NCI-H748 (cell line): ENCODE results near the gene LIN37.

Source experiments
- DNase-seq: peaks from one replicate; lab custom pipeline; 2025; ENCODE audit not compliant: unreplicated experiment; lab: John Stamatoyannopoulos, UW

Gene LIN37, protein sequence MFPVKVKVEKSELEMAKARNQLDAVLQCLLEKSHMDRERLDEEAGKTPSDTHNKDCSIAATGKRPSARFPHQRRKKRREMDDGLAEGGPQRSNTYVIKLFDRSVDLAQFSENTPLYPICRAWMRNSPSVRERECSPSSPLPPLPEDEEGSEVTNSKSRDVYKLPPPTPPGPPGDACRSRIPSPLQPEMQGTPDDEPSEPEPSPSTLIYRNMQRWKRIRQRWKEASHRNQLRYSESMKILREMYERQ

DNA sequence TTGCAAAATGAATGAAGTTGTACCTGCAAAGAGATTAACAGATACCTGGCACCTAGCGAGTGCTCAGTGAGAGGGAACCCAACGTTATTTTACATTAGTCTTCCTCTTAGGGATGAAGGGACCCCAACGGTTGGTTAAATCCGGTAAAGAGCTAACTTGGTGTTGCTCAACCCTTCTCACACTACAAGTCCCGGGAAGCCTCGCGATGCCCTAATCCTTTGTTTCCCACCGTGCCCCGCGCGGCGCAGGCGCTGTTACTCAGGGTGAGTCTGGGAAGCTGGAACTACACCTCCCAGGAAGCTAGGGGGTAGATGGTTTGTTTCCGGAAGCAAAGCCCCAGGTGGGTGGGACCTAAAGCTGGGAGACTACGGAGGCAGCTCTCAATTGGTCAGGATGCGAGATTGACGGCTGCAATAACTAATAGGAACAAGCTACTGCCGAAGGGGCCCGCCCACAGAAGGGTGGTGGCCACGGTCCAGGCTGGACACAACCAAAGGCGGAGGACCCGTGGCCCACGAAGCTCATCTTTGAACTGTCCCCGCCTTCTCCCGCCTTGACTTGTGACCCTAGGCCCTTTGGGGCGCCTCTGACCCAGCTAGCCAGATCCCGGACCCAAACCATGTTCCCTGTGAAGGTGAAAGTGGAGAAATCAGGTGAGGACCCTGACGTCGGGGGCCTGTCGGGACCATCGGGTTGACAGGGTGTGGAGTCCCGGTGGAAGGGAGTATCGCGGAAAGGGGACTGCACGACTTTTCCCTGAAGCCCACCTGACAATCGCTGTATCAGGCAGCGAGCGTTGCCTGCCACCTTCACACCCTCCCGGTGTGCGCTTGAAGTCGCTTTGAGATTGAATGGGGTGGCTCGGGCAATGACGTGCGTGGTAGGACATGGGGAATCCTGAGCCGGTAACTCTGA lies at the start of gene LIN37:
TSS of gene LIN37 (plus strand) at position 471 of the 915 bp plus-strand sequence. CDS start at position 620, 149 bp downstream.
- peak; percentile 100 for DNase-seq

DNA sequence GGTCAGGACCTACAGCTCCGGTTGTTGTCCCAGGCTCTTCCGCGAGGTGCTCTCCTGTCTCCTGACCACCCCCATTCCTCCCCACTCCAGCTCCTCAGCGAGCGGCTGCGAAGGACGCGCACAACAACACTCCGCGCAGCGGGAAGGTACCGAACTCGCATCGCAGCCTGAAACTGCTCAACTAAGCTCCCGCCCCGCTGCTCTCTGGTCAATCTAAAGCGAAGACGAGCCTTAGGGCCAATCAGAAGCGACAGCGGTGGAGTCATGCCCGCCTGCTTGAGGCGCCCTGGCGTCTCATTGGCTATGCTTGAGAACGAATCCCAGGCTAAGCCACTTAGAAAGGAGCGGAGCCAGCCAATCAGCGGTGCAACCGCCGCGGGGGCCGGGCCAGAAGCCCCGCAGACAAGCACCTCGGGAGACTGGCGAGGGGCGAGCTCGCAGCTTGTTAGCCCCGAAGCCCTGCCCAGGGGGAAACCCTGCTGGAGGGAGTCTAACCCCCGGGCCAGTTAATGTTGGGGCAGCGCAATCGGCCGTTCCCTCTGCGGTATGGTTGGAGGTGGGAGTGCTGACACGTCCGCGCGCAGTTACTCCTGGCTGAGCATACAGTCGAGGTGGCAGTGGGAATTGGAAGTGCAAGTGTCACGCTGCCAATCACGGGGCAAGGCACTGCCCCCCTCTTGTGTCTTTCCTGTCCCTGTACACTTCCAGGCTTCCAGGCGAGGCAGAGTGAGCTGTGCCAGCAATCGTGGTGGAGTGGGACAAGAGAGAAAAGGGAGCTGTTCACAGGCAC lies 46.0 kb upstream of the LIN37 start:
- peak; percentile 100 for DNase-seq

DNA sequence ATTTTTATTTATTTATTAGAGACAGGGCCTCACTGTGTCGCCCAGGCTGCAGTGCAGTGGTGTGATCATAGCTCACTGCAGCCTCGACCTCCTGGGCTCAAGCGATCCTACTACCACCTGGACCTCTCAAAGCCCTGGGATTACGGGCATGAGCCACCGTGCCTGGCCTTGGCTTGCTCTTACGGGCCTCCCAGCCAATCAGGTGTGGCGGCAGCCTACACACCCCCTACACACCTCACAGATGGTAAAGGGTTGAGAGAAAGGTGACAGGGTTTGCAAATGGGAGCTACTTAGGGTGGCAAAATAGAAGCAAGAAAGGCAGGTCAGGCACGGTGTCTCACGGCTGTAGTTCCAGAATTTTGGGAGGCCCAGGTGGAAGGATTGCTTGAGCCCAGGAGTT lies 45.0 kb upstream of the LIN37 start:
- DNase-seq: no peak

DNA sequence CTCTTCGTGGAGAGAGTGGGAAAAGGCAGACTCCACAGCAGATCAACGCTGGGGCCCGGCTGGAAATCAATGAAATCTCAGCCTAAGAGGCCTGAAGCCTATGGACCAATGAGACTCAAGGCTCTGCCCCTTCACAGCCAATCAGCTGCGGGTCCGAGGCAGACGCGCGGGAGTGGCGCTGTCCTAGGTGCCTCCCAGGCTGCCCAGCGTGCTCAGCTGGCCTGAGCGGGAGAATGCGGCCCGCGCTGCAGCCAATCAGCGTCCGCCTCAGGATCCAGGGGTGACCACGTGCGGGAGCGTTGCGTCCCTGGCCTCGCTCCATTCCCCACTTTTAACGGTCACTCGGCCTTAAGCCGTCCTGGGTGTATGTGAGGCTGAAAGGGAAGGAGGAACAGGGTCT lies 44.2 kb upstream of the LIN37 start, which contains the start of gene ZBTB32:
TSS of gene ZBTB32 (plus strand) at position 341 of the 400 bp plus-strand sequence. CDS start 10,069 bp downstream, outside the sequence.
- no peak for DNase-seq

DNA sequence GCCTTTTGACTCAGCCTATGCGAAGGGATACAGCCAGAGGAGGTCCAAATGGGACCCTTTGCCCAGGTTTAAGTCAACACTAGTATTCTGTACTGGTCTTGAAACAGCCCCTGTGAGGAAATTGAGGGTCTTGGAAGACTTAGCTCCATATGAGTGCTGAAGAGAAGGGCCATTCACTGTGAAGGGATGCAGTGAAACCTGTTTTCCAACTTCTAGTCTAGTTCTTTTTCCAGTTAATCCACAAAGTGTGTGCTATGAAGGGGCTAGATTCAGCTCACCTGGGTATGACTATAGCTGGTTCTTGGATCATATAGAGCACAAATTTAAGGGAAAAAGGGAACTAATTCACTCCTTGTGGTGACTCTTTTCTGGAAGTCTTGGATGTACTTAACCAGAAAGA lies 40.0 kb upstream of the LIN37 start:
- no peak for DNase-seq

DNA sequence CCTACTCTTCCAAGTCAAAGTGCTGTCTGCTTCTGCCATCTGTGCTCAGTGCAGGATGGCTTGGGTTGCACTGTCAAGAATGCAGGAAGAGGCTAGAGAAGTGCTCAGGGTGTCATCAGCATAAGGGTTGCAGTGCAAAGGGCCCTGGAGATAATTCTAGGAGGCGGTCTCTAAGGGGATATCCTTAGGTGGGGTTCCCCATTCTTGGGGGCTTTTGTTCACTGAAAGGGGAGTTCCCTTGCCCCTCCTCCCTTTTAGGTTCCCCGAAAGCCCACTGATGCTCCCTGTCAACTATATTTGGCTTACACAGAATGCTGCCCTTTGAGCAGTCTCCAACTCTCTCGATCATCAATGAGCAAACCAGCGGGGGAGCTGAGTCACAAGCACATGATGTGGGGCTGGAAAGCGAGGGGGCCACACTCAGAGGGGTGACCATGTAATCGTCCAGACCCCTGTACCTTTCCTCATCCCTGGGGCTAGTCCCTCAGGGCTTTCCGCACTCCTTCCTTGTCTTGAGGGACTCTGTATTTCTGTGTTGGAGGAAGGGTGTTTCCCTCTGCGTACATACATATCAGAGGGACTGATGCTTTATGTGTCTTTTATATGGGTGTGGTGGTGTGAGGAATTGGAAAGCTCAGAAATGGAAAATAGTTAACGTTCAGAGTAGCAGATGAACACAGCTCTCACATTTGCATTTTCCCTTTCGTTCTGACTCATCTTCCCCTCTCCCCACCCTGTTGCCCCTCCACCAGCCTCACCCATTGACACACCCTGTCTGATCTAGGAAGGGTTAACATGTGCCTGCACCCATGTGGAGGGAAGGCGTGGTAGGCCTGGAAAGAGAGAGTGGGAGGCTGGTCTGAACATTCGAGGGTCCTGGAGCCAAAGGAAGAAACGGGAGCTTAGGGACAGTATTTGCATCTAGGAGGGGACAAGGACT lies 37.3 kb upstream of the LIN37 start:
- DNase-seq: no peak

DNA sequence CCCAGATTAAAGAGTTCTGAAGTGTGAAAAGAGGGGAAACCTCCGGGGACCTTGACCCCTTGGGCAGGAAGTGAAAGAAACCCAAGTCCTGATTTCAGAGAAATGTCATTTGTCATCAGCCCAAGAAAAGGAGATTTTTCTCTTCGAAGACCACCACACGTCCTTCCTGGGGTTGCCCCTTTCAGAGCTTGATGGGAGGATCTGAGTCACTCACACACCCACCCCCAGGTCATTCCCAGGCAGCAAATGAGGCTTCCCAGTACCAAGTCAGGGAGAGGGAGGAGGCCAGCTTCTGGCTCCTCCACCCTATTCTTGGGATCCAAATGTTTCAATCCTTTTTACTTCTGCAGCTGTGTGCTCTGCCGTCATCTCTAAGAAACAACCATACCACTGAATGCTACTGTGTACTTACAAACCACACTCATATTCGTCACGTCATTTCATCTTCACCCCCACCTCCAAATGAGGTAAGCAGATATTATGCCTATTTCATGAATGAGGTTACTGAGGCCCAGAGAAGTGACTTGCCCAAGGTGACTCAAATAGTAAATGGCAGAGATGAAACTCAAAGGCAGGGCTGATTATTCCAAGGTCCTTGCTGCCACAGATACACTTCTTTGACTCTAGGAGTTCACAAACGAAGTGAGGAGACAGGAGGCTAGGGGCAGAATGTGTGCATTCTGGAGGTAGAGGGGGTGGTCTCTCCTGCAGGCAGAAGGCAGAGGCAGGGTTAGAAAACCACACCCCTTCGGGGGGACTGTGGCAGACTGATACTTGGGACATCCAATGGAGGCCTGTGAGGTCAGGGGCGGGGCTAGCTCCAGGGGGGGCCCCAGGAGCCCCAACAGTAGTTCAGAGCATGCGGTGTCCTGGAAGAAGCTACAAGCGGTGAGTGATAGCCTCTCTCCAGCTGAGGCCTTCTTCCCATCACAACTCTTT lies 35.5 kb upstream of the LIN37 start:
- no peak for DNase-seq

DNA sequence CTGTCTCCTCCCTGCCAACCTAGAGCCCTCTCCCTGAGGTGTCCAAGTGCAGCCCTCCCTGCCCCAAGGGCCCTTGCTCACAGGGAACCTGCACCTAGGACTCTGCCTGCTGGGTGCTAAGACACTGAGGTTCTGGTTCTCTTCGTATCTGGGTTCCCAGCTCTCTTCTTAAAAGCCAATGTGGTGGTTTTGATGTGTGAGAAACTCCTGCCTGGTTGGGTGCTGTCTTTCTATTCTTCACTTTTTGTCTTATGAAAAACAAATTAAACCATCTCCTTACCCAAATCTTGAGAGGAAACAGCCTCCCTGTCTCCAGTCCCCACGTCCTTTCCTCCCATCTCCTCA lies 34.9 kb upstream of the LIN37 start:
- no peak for DNase-seq

DNA sequence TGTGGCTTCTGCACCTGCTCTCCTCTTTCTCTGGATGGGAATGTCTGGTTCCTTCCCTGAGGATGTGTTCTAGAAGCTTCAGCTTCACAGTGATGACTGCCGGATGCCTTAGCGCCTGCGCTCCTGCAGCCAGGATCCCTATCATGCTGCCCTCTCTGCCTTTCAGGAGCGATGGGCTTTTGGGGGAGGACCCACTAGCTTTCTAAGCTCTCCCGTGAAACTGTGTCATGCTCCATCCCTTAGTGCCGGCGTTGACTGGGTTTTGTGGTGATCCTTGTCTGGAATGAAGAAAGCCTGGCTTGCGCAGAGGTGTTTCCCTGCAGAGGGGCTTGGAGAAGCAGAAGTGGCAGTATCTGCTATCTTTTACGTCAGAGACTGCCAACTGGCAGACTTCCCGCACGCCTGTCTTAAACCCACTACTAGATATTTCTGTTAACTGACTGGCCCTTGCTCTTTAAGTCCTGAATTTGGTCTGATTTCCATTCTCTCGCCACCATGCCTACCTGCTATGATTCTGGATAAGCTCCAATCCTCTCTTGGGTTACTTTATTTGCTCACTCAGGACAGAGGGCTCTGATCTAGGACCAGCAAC lies 34.4 kb upstream of the LIN37 start:
- no peak for DNase-seq

DNA sequence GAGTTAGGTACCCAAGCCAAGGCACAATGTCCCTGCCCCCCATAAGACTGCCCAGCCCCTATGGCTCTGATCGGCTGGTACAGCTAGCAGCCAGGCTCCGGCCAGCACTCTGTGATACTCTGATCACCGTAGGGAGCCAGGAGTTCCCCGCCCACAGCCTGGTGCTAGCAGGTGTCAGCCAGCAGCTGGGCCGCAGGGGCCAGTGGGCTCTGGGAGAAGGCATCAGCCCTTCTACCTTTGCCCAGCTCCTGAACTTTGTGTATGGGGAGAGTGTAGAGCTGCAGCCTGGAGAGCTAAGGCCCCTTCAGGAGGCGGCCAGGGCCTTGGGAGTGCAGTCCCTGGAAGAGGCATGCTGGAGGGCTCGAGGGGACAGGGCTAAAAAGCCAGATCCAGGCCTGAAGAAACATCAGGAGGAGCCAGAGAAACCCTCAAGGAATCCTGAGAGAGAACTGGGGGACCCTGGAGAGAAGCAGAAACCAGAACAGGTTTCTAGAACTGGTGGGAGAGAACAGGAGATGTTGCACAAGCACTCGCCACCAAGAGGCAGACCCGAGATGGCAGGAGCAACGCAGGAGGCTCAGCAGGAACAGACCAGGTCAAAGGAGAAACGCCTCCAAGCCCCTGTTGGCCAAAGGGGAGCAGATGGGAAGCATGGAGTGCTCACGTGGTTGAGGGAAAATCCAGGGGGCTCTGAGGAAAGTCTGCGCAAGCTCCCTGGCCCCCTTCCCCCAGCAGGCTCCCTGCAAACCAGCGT lies 33.6 kb upstream of the LIN37 start:
- peak; percentile 19 for DNase-seq

DNA sequence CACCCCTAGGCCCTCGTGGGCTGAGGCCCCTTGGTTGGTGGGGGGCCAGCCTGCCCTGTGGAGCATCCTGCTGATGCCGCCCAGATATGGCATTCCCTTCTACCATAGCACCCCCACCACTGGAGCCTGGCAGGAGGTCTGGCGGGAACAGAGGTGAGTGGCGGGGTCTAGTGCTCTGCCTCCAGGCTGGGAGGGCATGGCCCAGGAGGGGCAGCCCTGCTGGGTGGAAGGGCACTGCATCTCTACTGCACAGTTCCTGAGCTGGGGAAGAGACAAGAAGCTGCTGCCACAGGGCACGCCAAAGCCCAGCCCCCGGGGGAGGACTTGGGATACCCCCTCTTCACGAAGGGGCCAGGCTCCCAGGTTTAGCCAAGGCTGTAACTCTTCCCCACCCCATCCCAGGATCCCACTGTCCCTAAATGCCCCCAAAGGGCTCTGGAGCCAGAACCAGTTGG lies 33.0 kb upstream of the LIN37 start:
- DNase-seq: no peak

DNA sequence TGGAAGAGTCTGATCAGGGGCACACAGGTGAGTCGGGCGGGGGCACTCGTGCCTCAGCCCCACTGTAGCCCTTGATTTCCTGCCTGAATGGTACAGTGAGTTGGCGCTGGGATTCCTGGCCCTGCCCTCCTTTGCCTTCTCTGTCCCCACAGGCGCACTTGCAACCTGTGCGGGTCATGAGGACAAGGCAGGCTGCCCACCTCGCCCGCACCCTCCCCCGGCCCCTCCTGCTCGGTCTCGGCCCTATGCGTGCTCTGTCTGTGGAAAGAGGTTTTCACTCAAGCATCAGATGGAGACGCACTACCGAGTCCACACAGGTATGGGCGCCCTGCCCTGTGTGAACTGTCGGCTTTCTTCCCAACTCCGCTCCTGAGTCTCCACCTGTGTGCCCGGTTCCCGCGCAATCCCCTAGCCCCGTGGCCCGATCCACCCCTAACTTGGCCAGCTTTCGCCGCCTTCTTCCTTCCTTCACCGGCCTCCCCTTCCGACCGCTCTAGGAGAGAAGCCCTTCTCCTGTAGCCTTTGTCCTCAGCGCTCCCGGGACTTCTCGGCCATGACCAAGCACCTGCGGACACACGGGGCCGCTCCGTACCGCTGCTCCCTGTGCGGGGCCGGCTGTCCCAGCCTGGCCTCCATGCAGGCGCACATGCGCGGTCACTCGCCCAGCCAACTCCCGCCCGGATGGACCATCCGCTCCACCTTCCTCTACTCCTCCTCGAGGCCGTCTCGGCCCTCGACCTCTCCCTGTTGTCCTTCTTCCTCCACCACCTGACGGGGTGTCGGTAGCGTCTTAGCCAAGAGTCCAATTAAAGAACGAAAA lies 32.2 kb upstream of the LIN37 start:
- DNase-seq: peak; percentile 80

DNA sequence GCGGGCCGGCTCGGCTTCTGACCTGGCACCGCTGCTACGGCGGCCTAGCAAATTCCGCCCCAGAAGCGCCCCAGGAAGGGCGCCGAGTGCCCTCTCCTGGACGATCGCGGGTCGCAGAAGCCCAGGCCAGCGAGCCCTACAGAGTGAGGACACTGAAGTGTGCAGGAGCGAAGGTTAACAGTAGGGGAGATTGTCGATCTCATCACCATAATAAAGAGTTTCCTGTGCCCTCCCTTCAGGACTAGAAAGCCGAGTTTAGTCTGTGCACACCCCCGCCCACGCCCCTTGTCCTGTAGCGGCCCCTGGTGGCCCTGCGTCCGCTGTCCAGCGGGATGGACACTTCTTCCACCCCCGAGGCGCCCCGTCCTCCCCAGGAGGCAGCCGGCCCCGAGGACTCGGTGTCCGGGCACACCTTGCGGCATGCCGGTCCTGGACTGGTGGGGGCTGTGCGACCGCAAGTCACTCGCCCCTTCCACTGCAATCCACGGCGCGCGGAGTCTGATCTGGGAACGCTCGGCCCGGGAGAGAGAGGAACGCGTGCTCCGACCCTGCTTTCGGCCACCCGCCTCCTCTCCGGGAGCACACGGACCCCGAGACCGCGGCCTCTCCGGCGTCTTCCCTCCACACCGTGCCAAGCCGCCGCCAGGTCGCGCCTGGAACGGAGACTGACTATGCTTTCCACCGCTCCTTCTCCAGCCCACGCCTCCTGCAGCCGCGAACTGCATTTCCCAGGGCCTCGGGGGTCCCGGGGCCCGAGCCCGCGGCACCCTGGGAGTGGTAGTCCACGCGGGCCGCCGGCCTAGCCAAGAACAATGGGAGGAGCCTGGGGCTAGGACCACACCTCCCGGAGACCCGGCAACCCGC lies 31.3 kb upstream of the LIN37 start:
- peak; percentile 97 for DNase-seq

DNA sequence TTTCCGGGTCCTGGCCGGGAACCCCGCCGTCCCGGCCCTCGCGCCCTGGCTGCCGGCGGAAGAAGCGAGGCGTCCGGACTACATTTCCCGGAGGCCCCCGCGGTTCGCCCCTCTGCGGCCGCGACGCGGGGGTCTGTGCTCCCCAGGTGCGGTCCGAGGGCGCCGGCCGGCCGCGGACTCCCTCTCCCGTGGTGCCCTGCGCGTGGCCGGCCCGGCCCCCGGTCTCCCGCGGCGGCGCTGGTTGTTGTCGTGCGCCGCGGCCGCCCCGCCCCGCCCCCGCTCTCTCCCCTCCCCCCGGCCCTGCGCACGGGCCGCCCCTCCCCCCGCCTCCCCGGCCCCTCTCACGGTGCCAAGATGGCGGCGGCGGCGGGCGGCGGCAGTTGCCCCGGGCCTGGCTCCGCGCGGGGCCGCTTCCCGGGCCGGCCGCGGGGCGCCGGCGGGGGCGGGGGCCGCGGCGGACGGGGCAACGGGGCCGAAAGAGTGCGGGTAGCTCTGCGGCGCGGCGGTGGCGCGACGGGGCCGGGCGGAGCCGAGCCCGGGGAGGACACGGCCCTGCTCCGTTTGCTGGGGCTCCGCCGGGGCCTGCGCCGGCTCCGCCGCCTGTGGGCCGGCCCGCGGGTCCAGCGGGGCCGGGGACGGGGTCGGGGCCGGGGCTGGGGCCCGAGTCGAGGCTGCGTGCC lies 30.6 kb upstream of the LIN37 start, which contains the start of gene KMT2B:
TSS of gene KMT2B (plus strand) at position 339 of the 680 bp plus-strand sequence. CDS start at position 355, 16 bp downstream.
- DNase-seq: peak; percentile 99

DNA sequence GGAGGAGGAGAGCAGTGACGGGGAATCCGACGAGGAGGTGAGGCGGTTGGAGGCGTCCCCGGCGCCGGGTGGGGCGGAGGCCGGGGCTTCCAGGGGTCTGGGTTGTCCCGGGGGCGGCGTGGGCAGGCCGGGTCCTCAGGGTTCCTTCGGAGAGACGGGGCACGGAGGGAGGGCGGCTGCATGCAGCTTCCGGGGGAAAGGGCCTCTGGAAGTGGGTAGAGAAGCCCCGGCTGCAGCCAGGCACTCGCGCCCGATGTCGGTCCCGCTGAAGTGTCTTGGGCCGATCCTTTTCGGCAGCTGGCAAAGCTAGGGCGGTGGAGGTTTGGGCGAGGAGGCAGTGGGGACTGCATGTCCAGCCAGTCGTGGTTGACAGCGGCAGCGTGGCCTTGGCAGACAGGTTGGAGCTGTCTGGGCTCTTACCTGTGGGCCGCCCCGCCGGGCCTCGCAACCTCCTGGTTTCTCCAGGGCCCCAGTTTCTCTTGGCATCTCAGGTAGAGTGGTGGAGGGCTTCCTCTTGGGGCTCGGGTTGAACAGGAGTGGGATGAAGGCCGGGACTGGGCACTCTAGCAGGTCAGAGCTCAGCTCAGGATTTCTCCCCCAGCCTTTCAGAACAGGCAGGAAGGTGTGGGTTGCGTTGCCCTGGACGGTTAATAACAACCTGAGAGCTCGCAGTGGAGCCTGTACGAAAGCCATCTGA lies 29.9 kb upstream of the LIN37 start:
- peak; percentile 45 for DNase-seq
